B cell (primary cell): ENCODE measurements around the gene CAMK2B. TPM values are rescaled to one million over a fixed set of nuclear protein-coding genes. Genes with fewer than 3 reads are reported as not detected.

Source experiments
- ATAC-seq: fragments of 200-7000 bp; cut with Tn5 transposase; one replicate; pipeline ENCODE4 v1.10.0; 2021; ENCODE audit warnings: low read depth, mild to moderate bottlenecking, moderate number of reproducible peaks, moderate library complexity
- CTCF ChIA-PET: fragments of 350-600 bp; sonication (Branson Sonifier 250); formaldehyde crosslinking; loops from one replicate; lab custom pipeline; 2021; ENCODE audit warnings: antibody characterized with exemption, inconsistent platforms; lab: Charles Lee
- POLR2A ChIA-PET: fragments of 350-600 bp; sonication (Branson Sonifier 250); formaldehyde crosslinking; loops from one replicate; lab custom pipeline; 2021; ENCODE audit warnings: antibody characterized with exemption; lab: Charles Lee
- DNase-seq: peaks from one replicate; pipeline ENCODE4 v3.0.0; 2013
- H2AFZ ChIP-seq: 2 replicates; pipeline ENCODE4 v1.6.1; 2012; ENCODE audit warnings: mild to moderate bottlenecking, low read depth, low read length; ENCODE audit not compliant: insufficient read depth, poor library complexity, severe bottlenecking
- H3K27ac ChIP-seq, 2 donors: 1 replicate in 1 of 2; 2 replicates in 1 of 2; pipeline ENCODE4 v1.5.1; 2012 to 2013; ENCODE audit warnings: low read length in 2 of 2, mild to moderate bottlenecking in 2 of 2, moderate library complexity in 1 of 2
- H3K27me3 ChIP-seq, 4 experiments: fragments of 200-600 bp in 1 of 4; sonication (generic) in 1 of 4; replicated peaks in 1 of 4; 1 replicate in 2 of 4; 2 replicates in 2 of 4; pipeline versions ENCODE4 v1.6.1 to v1.7.0; 2013 to 2016; ENCODE audit warnings: low read length in 3 of 4, mild to moderate bottlenecking in 2 of 4, mixed read lengths in 1 of 4, moderate library complexity in 1 of 4; ENCODE audit not compliant: insufficient read depth in 4 of 4, control insufficient read depth in 3 of 4; ENCODE audit errors: control extremely low read depth in 1 of 4
- H3K36me3 ChIP-seq, 2 experiments: replicated peaks in 1 of 2; 1 replicate in 1 of 2; 2 replicates in 1 of 2; pipeline versions ENCODE4 v1.6.1 to v1.7.1; 2013; ENCODE audit warnings: low read length in 1 of 2; ENCODE audit not compliant: insufficient read depth in 2 of 2, control insufficient read depth in 1 of 2; ENCODE audit errors: control extremely low read depth in 1 of 2, extremely low read depth in 1 of 2
- H3K4me1 ChIP-seq, 2 donors: fragments of 200-600 bp in 1 of 2; sonication (generic) in 1 of 2; 1 replicate in 1 of 2; 2 replicates in 1 of 2; pipeline versions ENCODE4 v1.5.1 to v1.6.1; 2013 to 2017; ENCODE audit warnings: low read length in 2 of 2; ENCODE audit not compliant: control insufficient read depth in 2 of 2, insufficient read depth in 2 of 2
- H3K4me2 ChIP-seq: replicated peaks from 2 replicates; pipeline ENCODE3; 2012; ENCODE audit warnings: mild to moderate bottlenecking, low read depth, low read length; ENCODE audit not compliant: poor library complexity, severe bottlenecking
- H3K4me3 ChIP-seq, 5 experiments: fragments of 200-600 bp in 1 of 5; sonication (generic) in 1 of 5; 1 replicate in 3 of 5; 2 replicates in 2 of 5; pipeline versions ENCODE4 v1.5.1 to v1.7.0; 2011 to 2016; ENCODE audit warnings: low read length in 4 of 5, mild to moderate bottlenecking in 4 of 5, low read depth in 2 of 5, control low read depth in 1 of 5, moderate library complexity in 1 of 5; ENCODE audit not compliant: insufficient read depth in 1 of 5; ENCODE audit errors: control extremely low read depth in 1 of 5, extremely low read depth in 1 of 5
- H3K79me2 ChIP-seq: fragments of 200-600 bp; sonication (generic); one replicate; pipeline ENCODE4 v1.6.0; 2016; ENCODE audit warnings: low read length; ENCODE audit not compliant: control insufficient read depth, insufficient read depth
- H3K9ac ChIP-seq: fragments of 200-600 bp; sonication (generic); 2 replicates; pipeline ENCODE4 v1.6.1; 2017; ENCODE audit warnings: mild to moderate bottlenecking, low read length, moderate library complexity
- H3K9me3 ChIP-seq, 3 donors: one replicate each; pipeline versions ENCODE4 v1.6.1 to v1.7.1; 2013; ENCODE audit warnings: low read length in 2 of 3; ENCODE audit not compliant: control insufficient read depth in 2 of 3, insufficient read depth in 1 of 3; ENCODE audit errors: control extremely low read depth in 1 of 3
- H4K20me1 ChIP-seq: 2 replicates; pipeline ENCODE4 v1.6.0; 2012; ENCODE audit warnings: mild to moderate bottlenecking, low read length; ENCODE audit not compliant: insufficient read depth, control insufficient read depth, poor library complexity, severe bottlenecking
- H3K27ac Mint-ChIP-seq: one replicate; pipeline ENCODE4 v1.8.0; 2021; ENCODE audit warnings: mixed read lengths
- H3K27me3 Mint-ChIP-seq: one replicate; pipeline ENCODE4 v1.8.0; 2021; ENCODE audit warnings: mixed read lengths
- H3K4me1 Mint-ChIP-seq: one replicate; pipeline ENCODE4 v1.8.0; 2021; ENCODE audit warnings: mixed read lengths
- H3K4me3 Mint-ChIP-seq: one replicate; pipeline ENCODE4 v1.8.0; 2021; ENCODE audit warnings: mixed read lengths
- H3K9me3 Mint-ChIP-seq: one replicate; pipeline ENCODE4 v1.8.0; 2022; ENCODE audit warnings: mixed read lengths; ENCODE audit not compliant: insufficient read depth
- CTCF ChIP-seq: fragments of 200-600 bp; IDR thresholded peaks from one replicate; pipeline ENCODE4 v1.8.0; 2022; ENCODE audit warnings: antibody characterized with exemption, mild to moderate bottlenecking
- EZH2 ChIP-seq: IDR thresholded peaks from 2 replicates; pipeline ENCODE4 v1.6.1; 2012; ENCODE audit warnings: borderline replicate concordance, low read depth, mild to moderate bottlenecking, moderate library complexity, low read length; ENCODE audit not compliant: insufficient read depth, poor library complexity, severe bottlenecking
- WGBS: methylation state at CpG from one replicate; pipeline ENCODE4 v1.1.5; 2013; ENCODE audit warnings: missing lambda C conversion rate; ENCODE audit not compliant: insufficient coverage; 5-methylcytosine and 5-hydroxymethylcytosine counted together
- intact Hi-C: fragments of 100-400 bp; cut with micrococcal nuclease; formaldehyde crosslinking; loops from one replicate; pipeline ENCODE4 v1.10.0; 2022
- polyA plus RNA-seq: library from polyadenylated mRNA; depleted of rRNA; stranded (reverse); fragments of >200 nt; gene quantifications from 2 replicates; pipeline ENCODE4 v1.2.3, GENCODE V29; 2012
- total RNA-seq, 2 donors: library from RNA; stranded (reverse); fragments of 120-200 nt in 1 of 2; gene quantifications; 1 replicate in 1 of 2; 2 replicates in 1 of 2; pipeline versions ENCODE4 v1.2.3 to v1.2.4, GENCODE V29; 2013 to 2022

CAMK2B gene
- total and polyA plus RNA-seq, 2 donors (not counting 1 experiment from before 2014, with no cell fraction given) = 0.42 TPM; not detected in 1

- H3K4me1 ChIP-seq = peaks cover 24 to 34% of the 10 kb centered on the region in 2 donors
- no peaks in the 10 kb centered on the region for H3K9me3 ChIP-seq
- TF ChIP-seq EZH2 = no peak
- no peak for TF ChIP-seq CTCF
- no peaks in the 10 kb centered on the region for H3K36me3 ChIP-seq
- ATAC-seq = no peak
- H3K27ac Mint-ChIP-seq = no peak overlapping the region
- no peak overlapping the region for H3K4me3 ChIP-seq
- H3K9me3 Mint-ChIP-seq = no peaks in the 10 kb centered on the region
- POLR2A ChIA-PET = no interaction called here
- no peak overlapping the region for H3K27ac ChIP-seq
- intact Hi-C loops = loop anchor here (5.0 kb wide), 1 partner anchor 77 kb away; no protein-coding TSS in a partner anchor
- peaks cover 29% of the 10 kb centered on the region for H3K4me1 Mint-ChIP-seq
- H3K27me3 Mint-ChIP-seq = no peaks in the 10 kb centered on the region
- CTCF ChIA-PET = interaction anchor here (1.1 to 2.2 kb wide), 2 partner anchors 18 kb away, joined by 3 to 11 read pairs; no protein-coding TSS in a partner anchor
- H3K4me3 Mint-ChIP-seq = no peak overlapping the region
- WGBS = 97% methylated on average over 12 of the region's 18 CpGs
- no peak overlapping the region for H3K9ac ChIP-seq
- H3K79me2 ChIP-seq = no peaks in the 10 kb centered on the region
- no peak for DNase-seq
- no peak overlapping the region for H2AFZ ChIP-seq
- no peak overlapping the region for H3K4me2 ChIP-seq
- no peaks in the 10 kb centered on the region for H4K20me1 ChIP-seq
- peaks cover 0 to 5% (median 0%) of the 10 kb centered on the region in 4 experiments for H3K27me3 ChIP-seq
Measured at GRCh38 chr7:44259547-44260457, 65.6 kb downstream of the CAMK2B start.
